Heart left ventricle (tissue), 13 donors: Measurements from ENCODE around the gene TRPC4.

Source experiments
- CTCF ChIP-seq, 12 donors: fragments of 200-600 bp; sonication (generic) in 4 of 12; IDR thresholded peaks; one replicate each; pipeline versions ENCODE4 v1.5.0 to v1.8.0; 2018 to 2022; ENCODE audit warnings: antibody characterized with exemption in 12 of 12, mild to moderate bottlenecking in 5 of 12
- POLR2A ChIP-seq, 2 donors: fragments of 450-650 bp; IDR thresholded peaks; one replicate each; pipeline ENCODE4 v1.6.1; 2017; ENCODE audit warnings: antibody characterized with exemption in 2 of 2, mild to moderate bottlenecking in 2 of 2, moderate library complexity in 2 of 2
- donor health status: ischemic (EF 13 %, LVEDD 7.1; RV severe dilation, severe dysfunction).
- donor health status: DM: no; HTN: yes; CAD: no.
- donor health status: DM: no; HTN: no; CAD: no.
- donor health status: ischemic (EF 25% LVEDD 6.9; RV normal size, moderate dysfunction).
- donor health status: ischemic (EF 25% LVEDD 5.7; RV mildly dilated, moderate dysfunction).
- donor health status: ischemic (EF 35%, LVEDD 5.7; RV mildly dilated, moderate dysfunction).
- donor health status: nonischemic (EF 11% LVEDD 7.7; RV severe dilation, severe dysfunction).
- donor health status: DM: yes; HTN: yes; CAD: no.
- donor health status: PGD.
- donor health status: ischemic (EF 29% LVEDD 5.4; RV normal size, mild dysfunction).
- donor health status: nonischemic (EF 23%, LVEDD 6.1; RV moderate dilation, normal function).

- TF ChIP-seq CTCF (IDR thresholded peaks at IDR 0.05) (no peak), POLR2A (IDR thresholded peaks at IDR 0.05) (no peak)
Observed at GRCh38 chr13:37595162-37595561, 274.4 kb downstream of the TRPC4 start.
